PC-9 (cell line): ENCODE data around the gene CSTF1. TPM values are rescaled to one million over a fixed set of nuclear protein-coding genes. Genes with fewer than 3 reads are reported as not detected.
"Not testable (repeated sequence)": the region's sequence is repeated elsewhere in the genome, so short reads cannot be mapped to it uniquely, and the experiment has no call there.

ENCODE experiments used
- BruUV-seq: library from RNA; stranded (reverse); fragments of 400-500 nt; replicated peaks from 2 replicates; lab custom pipeline; 2021; lab: Mats Ljungman, UMichigan
- CTCF ChIA-PET: fragments of 300-600 bp; sonication (Branson Sonifier 250); formaldehyde crosslinking; loops from one replicate; lab custom pipeline; 2022; ENCODE audit warnings: antibody characterized with exemption; lab: Charles Lee
- POLR2A ChIA-PET: fragments of 300-600 bp; sonication (Branson Sonifier 250); formaldehyde crosslinking; loops from one replicate; lab custom pipeline; 2022; ENCODE audit warnings: antibody characterized with exemption; ENCODE audit not compliant: unreplicated experiment; lab: Charles Lee
- DNase-seq, 2 experiments: peaks; one replicate each; pipeline versions ENCODE4 v3.0.0 to v3.0.0-alpha.2; 2015 to 2022; ENCODE audit warnings: mixed read lengths in 1 of 2
- H2AFZ ChIP-seq: fragments of 200-600 bp; sonication (generic); 2 replicates; pipeline ENCODE4 v1.8.1; 2017; ENCODE audit warnings: antibody characterized with exemption
- H3F3A ChIP-seq: fragments of 200-600 bp; sonication (generic); 2 replicates; pipeline ENCODE4 v1.8.1; 2017; ENCODE audit warnings: antibody characterized with exemption, mild to moderate bottlenecking, low read depth; ENCODE audit not compliant: insufficient read depth
- H3K27ac ChIP-seq: fragments of 200-600 bp; sonication (generic); 2 replicates; pipeline ENCODE4 v1.6.1; 2016; ENCODE audit warnings: mixed run types
- H3K27me3 ChIP-seq: fragments of 200-600 bp; sonication (generic); 2 replicates; pipeline ENCODE4 v1.6.1; 2016; ENCODE audit warnings: low read depth, mixed run types; ENCODE audit not compliant: insufficient read depth
- H3K36me3 ChIP-seq: fragments of 200-600 bp; sonication (generic); 2 replicates; pipeline ENCODE4 v1.6.1; 2016; ENCODE audit warnings: low read depth, mixed run types
- H3K4me1 ChIP-seq: fragments of 200-600 bp; sonication (generic); replicated peaks from 2 replicates; pipeline ENCODE4 v1.6.1; 2016; ENCODE audit warnings: mixed run types; ENCODE audit not compliant: insufficient read depth
- H3K4me2 ChIP-seq: fragments of 200-600 bp; sonication (generic); 2 replicates; pipeline ENCODE4 v1.6.1; 2017; ENCODE audit warnings: mixed run types
- H3K4me3 ChIP-seq: fragments of 200-600 bp; sonication (generic); 2 replicates; pipeline ENCODE4 v1.6.1; 2016; ENCODE audit warnings: mixed run types
- H3K79me2 ChIP-seq: fragments of 200-600 bp; sonication (generic); 2 replicates; pipeline ENCODE4 v1.6.1; 2017; ENCODE audit warnings: low read depth, mixed run types
- H3K9me2 ChIP-seq: fragments of 200-600 bp; sonication (generic); 2 replicates; pipeline ENCODE4 v1.8.1; 2017; ENCODE audit warnings: mild to moderate bottlenecking; ENCODE audit not compliant: insufficient read depth
- H3K9me3 ChIP-seq: fragments of 200-600 bp; sonication (generic); 2 replicates; pipeline ENCODE4 v1.8.1; 2016; ENCODE audit warnings: low read depth; ENCODE audit not compliant: insufficient read depth
- H4K20me1 ChIP-seq: fragments of 200-600 bp; sonication (generic); 2 replicates; pipeline ENCODE4 v1.8.1; 2017; ENCODE audit not compliant: insufficient read depth
- CTCF ChIP-seq: fragments of 200-600 bp; sonication (generic); conservative IDR thresholded peaks from 2 replicates; pipeline ENCODE4 v1.6.1; 2017; ENCODE audit warnings: mixed run types, antibody characterized with exemption, mild to moderate bottlenecking, moderate library complexity
- EZH2 ChIP-seq: fragments of 200-600 bp; sonication (generic); IDR thresholded peaks from 2 replicates; pipeline ENCODE4 v1.8.0; 2017; ENCODE audit warnings: antibody characterized with exemption, low read depth
- intact Hi-C: fragments of 100-400 bp; cut with micrococcal nuclease; formaldehyde crosslinking; loops from one replicate; pipeline ENCODE4 v1.10.0; 2022; ENCODE audit not compliant: unreplicated experiment
- total RNA-seq: library from RNA; stranded (reverse); gene quantifications from 2 replicates; pipeline ENCODE4 v1.2.3, GENCODE V29; 2021

Gene CSTF1
- total RNA-seq, 1 experiment from 2014 or later, result 50.0 TPM

GRCh38 chr20:56388882-56389281, 3.6 kb upstream of the CSTF1 start:
- TF ChIP-seq EZH2 (no peak), CTCF (no peak)
- H3F3A ChIP-seq, result peaks cover 5% of the 10 kb centered on the region; the same call in 1 of the 2 replicates
- H3K9me2 ChIP-seq, result no peaks in the 10 kb centered on the region
- intact Hi-C loops, result no loop called here
- H3K4me3 ChIP-seq, result no peak overlapping the region
- H3K36me3 ChIP-seq, result peaks cover 36% of the 10 kb centered on the region
- CTCF ChIA-PET, result no interaction called here
- H4K20me1 ChIP-seq, result peaks cover 7% of the 10 kb centered on the region; the same call in 1 of the 2 replicates
- H3K9me3 ChIP-seq, result no peaks in the 10 kb centered on the region
- no peak overlapping the region for H3K27ac ChIP-seq
- H3K4me2 ChIP-seq, result no peak overlapping the region
- DNase-seq, result no peak
- H3K4me1 ChIP-seq, result peaks cover 18% of the 10 kb centered on the region
- POLR2A ChIA-PET, result no interaction called here
- no TSS peak for BruUV-seq
- no peak overlapping the region for H2AFZ ChIP-seq
- H3K27me3 ChIP-seq, result no peaks in the 10 kb centered on the region
- peaks cover 78% of the 10 kb centered on the region for H3K79me2 ChIP-seq

DNA sequence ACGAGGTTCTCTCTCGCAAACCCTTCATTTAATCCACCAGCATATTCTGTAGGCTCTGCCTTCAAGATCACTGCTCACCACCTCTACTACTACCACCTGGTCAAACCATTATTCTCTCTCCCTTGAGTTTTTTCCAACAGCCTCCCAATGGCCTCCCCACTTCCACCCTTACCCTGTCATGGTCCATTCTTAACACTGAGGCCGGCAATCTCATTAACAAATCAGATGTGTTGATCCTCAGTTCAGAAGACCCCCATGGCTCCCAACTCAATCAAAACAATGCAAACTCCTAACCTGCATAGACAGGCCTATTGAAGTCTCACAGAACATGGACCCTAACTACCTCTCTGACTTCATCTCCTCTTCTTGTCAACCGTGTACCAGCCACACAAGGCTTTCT, 2.6 kb upstream of the CSTF1 start:
- ChIA-PET CTCF (no interaction called here), POLR2A (no interaction called here)
- no peak overlapping the region for H3K27ac ChIP-seq
- no peaks in the 10 kb centered on the region for H3K27me3 ChIP-seq
- peaks cover 5% of the 10 kb centered on the region; the same call in 1 of the 2 replicates for H3F3A ChIP-seq
- H3K36me3 ChIP-seq, result peaks cover 32% of the 10 kb centered on the region
- no peak overlapping the region for H2AFZ ChIP-seq
- peaks cover 24% of the 10 kb centered on the region for H3K4me1 ChIP-seq
- peak overlapping the region; percentile 89; the same call in 1 of the 2 replicates for H3K4me2 ChIP-seq
- DNase-seq, result no peak
- H3K9me2 ChIP-seq, result no peaks in the 10 kb centered on the region
- TF ChIP-seq EZH2, result no peak
- TF ChIP-seq CTCF, result no peak
- intact Hi-C loops, result no loop called here
- peaks cover 78% of the 10 kb centered on the region for H3K79me2 ChIP-seq
- H4K20me1 ChIP-seq, result peaks cover 6% of the 10 kb centered on the region; the same call in 1 of the 2 replicates
- no peak overlapping the region for H3K4me3 ChIP-seq
- no peaks in the 10 kb centered on the region for H3K9me3 ChIP-seq
- no TSS peak for BruUV-seq

GRCh38 chr20:56390396-56390795, 2.0 kb upstream of the CSTF1 start:
- BruUV-seq, H3K9me3 ChIP-seq, H3F3A ChIP-seq, H3K27ac ChIP-seq, CTCF ChIA-PET, intact Hi-C loops, DNase-seq, H3K9me2 ChIP-seq, H3K27me3 ChIP-seq, H2AFZ ChIP-seq, H4K20me1 ChIP-seq, POLR2A ChIA-PET: not testable (repeated sequence)
- H3K4me3 ChIP-seq, result peak overlapping the region; percentile 76; the same call in 1 of the 2 replicates
- H3K4me1 ChIP-seq, result peaks cover 24% of the 10 kb centered on the region
- peaks cover 32% of the 10 kb centered on the region; the same call in 1 of the 2 replicates for H3K36me3 ChIP-seq
- H3K4me2 ChIP-seq, result peak overlapping the region; percentile 89
- H3K79me2 ChIP-seq, result peaks cover 81% of the 10 kb centered on the region

DNA sequence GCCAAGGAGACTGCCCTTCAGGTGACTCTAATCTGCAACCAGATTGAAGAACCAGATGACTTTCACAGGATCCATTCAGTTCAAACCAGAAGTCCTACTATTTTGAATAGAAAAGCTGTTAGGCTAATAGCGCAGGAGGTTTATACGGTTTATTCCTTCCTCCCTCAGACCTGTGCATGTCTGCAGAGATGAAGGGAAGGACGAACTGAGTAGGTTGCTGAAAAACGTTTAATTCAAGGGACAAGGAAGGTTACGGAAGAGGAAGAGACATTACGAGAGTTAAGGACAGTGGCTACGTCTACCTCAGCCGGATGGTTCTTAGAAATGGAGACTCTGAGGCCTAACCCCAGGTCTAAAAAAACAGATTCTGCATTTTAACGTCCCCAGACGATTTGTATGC, 1.4 kb upstream of the CSTF1 start:
- BruUV-seq, result TSS peak; percentile 82
- peak overlapping the region; percentile 76 for H3K4me3 ChIP-seq
- peak overlapping the region; percentile 89 for H3K4me2 ChIP-seq
- intact Hi-C loops, result no loop called here
- ChIA-PET CTCF (no interaction called here), POLR2A (interaction anchor here (0.6 kb wide), 1 partner anchor 1624 kb away, joined by 4 read pairs; no protein-coding TSS in a partner anchor)
- peak overlapping the region; percentile 83 for H2AFZ ChIP-seq
- peaks cover 35% of the 10 kb centered on the region for H3K36me3 ChIP-seq
- H3K9me3 ChIP-seq, result no peaks in the 10 kb centered on the region
- peaks cover 5% of the 10 kb centered on the region; the same call in 1 of the 2 replicates for H3F3A ChIP-seq
- DNase-seq, result no peak
- no peak overlapping the region for H3K27ac ChIP-seq
- H3K27me3 ChIP-seq, result no peaks in the 10 kb centered on the region
- peaks cover 6% of the 10 kb centered on the region; the same call in 1 of the 2 replicates for H4K20me1 ChIP-seq
- TF ChIP-seq EZH2, result no peak
- TF ChIP-seq CTCF, result no peak
- H3K4me1 ChIP-seq, result peaks cover 24% of the 10 kb centered on the region
- H3K79me2 ChIP-seq, result peaks cover 83% of the 10 kb centered on the region
- H3K9me2 ChIP-seq, result no peaks in the 10 kb centered on the region
